Measurements from ENCODE around the gene GOLGA8B. TPM values are rescaled to one million over a fixed set of nuclear protein-coding genes. Genes with fewer than 3 reads are reported as not detected.

Gene GOLGA8B
- total RNA-seq, 1 experiment from 2014 or later, result 42.1 TPM

DNA sequence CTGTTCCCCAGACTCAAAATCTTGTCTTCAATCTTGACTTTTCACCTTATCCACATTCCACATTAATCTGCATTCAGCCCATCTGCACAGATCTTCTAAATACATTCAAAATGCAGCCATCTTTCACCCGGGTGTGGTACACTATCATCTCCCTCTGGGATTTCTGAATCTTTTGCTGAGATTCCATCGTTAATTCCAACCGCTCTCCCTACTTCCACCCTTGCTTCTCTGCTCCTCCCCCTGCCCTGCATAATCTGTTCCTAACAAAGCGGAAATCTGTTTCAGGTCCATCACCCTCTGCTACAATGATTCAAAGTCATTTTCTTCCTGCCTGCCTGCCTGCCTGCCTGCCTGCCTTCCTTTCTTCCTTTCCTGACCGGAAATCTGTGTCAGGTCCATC lies 7.9 kb upstream of the GOLGA8B start:
- no CpG with 5 or more reads among the region's 5 CpGs for WGBS (ENCODE audit: extremely low coverage, insufficient read length, low lambda C conversion rate)
- Histone ChIP-seq H4K8ac (replicated peaks; ENCODE audit: insufficient read length, low read depth, low read length) (no peak overlapping the region), H3K4me2 (ENCODE audit: insufficient read depth, insufficient read length, low read length) (no peak overlapping the region), H3K27me3 (ENCODE audit: insufficient read depth, low read length) (no peaks in the 10 kb centered on the region), H4K5ac (ENCODE audit: insufficient read length, low read depth, low read length) (no peak overlapping the region), H4K91ac (ENCODE audit: insufficient read length, low read depth, low read length) (no peak overlapping the region), H3K4ac (ENCODE audit: low read depth, low read length) (no peak overlapping the region), H3K4me1 (ENCODE audit: insufficient read depth, low read length) (no peaks in the 10 kb centered on the region), H2BK15ac (ENCODE audit: low read depth, low read length) (no peak overlapping the region), H3T11ph (ENCODE audit: low read length) (no peak overlapping the region), H3K18ac (ENCODE audit: insufficient read length, low read depth, low read length) (no peak overlapping the region), H2AK5ac (ENCODE audit: insufficient read length, low read length) (no peak overlapping the region), H2AFZ (ENCODE audit: low read length) (no peak overlapping the region), H3K9ac (ENCODE audit: extremely low read depth, insufficient read length, low read length) (no peak overlapping the region), H3K56ac (ENCODE audit: insufficient read length, low read depth, low read length) (no peak overlapping the region), H3K23me2 (ENCODE audit: insufficient read length, low read depth, low read length, poor library complexity, severe bottlenecking) (no peaks in the 10 kb centered on the region), H3K27ac (ENCODE audit: insufficient read length, low read depth, low read length) (no peak overlapping the region), H3K79me2 (ENCODE audit: insufficient read depth, low read length) (no peaks in the 10 kb centered on the region), H2BK20ac (ENCODE audit: low read depth, low read length, poor library complexity, severe bottlenecking) (no peak overlapping the region), H3K9me3 (ENCODE audit: control insufficient read depth, low read depth, low read length) (no peaks in the 10 kb centered on the region), H2BK5ac (ENCODE audit: insufficient read length, low read length) (no peak overlapping the region), H4K20me1 (ENCODE audit: control insufficient read depth, insufficient read depth, insufficient read length) (no peaks in the 10 kb centered on the region), H2BK12ac (ENCODE audit: insufficient read length, low read depth, low read length) (no peak overlapping the region), H3K14ac (ENCODE audit: insufficient read depth, low read length) (no peak overlapping the region), H3K23ac (ENCODE audit: insufficient read length, low read depth, low read length) (no peak overlapping the region), H3K79me1 (ENCODE audit: insufficient read depth, low read depth, low read length, poor library complexity, severe bottlenecking) (no peaks in the 10 kb centered on the region), H2BK120ac (ENCODE audit: low read depth, low read length, poor library complexity, severe bottlenecking) (no peak overlapping the region)
- Mint-ChIP-seq H3K9me3 (no peaks in the 10 kb centered on the region), H3K27ac (no peak overlapping the region; a peak in 1 of 7 replicates), H3K27me3 (ENCODE audit: low read depth) (peaks cover 4% of the 10 kb centered on the region; the same call in 1 of the 2 replicates), H3K36me3 (ENCODE audit: insufficient read depth in 1 of 3, low read depth in 3 of 3) (no peaks in the 10 kb centered on the region), H3K4me1 (peaks cover 12 to 14% of the 10 kb centered on the region in 2 experiments), H3K4me3 (no peak overlapping the region)
- no peak for DNase-seq
- TF ChIP-seq, protein P1, sequence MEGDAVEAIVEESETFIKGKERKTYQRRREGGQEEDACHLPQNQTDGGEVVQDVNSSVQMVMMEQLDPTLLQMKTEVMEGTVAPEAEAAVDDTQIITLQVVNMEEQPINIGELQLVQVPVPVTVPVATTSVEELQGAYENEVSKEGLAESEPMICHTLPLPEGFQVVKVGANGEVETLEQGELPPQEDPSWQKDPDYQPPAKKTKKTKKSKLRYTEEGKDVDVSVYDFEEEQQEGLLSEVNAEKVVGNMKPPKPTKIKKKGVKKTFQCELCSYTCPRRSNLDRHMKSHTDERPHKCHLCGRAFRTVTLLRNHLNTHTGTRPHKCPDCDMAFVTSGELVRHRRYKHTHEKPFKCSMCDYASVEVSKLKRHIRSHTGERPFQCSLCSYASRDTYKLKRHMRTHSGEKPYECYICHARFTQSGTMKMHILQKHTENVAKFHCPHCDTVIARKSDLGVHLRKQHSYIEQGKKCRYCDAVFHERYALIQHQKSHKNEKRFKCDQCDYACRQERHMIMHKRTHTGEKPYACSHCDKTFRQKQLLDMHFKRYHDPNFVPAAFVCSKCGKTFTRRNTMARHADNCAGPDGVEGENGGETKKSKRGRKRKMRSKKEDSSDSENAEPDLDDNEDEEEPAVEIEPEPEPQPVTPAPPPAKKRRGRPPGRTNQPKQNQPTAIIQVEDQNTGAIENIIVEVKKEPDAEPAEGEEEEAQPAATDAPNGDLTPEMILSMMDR (conservative IDR thresholded peaks at IDR 0.05), result no peak
